Measurements from ENCODE around the gene SLC10A4. TPM values are rescaled to one million over a fixed set of nuclear protein-coding genes. Genes with fewer than 3 reads are reported as not detected.

Gene SLC10A4
- total and polyA plus RNA-seq, 8 donors: 0.42 TPM; not detected in 7

GRCh38 chr4:48484494-48485168, 1.5 kb downstream of the SLC10A4 start:
- Histone ChIP-seq H3K9me3 (no peaks in the 10 kb centered on the region), H3K4me1 (no peaks in the 10 kb centered on the region), H3K4me3 (no peak overlapping the region), H3K36me3 (no peaks in the 10 kb centered on the region), H3K27ac (no peak overlapping the region), H3K27me3 (peaks cover 0 to 34% (median 9%) of the 10 kb centered on the region in 4 donors)
- DNase-seq (no peak), FAIRE-seq (no peak), ATAC-seq (no peak)
- 45 to 50% methylated on average over 22 of the region's 22 CpGs for WGBS, 2 donors
- TF ChIP-seq, protein P1, sequence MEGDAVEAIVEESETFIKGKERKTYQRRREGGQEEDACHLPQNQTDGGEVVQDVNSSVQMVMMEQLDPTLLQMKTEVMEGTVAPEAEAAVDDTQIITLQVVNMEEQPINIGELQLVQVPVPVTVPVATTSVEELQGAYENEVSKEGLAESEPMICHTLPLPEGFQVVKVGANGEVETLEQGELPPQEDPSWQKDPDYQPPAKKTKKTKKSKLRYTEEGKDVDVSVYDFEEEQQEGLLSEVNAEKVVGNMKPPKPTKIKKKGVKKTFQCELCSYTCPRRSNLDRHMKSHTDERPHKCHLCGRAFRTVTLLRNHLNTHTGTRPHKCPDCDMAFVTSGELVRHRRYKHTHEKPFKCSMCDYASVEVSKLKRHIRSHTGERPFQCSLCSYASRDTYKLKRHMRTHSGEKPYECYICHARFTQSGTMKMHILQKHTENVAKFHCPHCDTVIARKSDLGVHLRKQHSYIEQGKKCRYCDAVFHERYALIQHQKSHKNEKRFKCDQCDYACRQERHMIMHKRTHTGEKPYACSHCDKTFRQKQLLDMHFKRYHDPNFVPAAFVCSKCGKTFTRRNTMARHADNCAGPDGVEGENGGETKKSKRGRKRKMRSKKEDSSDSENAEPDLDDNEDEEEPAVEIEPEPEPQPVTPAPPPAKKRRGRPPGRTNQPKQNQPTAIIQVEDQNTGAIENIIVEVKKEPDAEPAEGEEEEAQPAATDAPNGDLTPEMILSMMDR (IDR thresholded peaks at IDR 0.05): no peak
- intact Hi-C loops (cut with DNase I): no loop called here

DNA sequence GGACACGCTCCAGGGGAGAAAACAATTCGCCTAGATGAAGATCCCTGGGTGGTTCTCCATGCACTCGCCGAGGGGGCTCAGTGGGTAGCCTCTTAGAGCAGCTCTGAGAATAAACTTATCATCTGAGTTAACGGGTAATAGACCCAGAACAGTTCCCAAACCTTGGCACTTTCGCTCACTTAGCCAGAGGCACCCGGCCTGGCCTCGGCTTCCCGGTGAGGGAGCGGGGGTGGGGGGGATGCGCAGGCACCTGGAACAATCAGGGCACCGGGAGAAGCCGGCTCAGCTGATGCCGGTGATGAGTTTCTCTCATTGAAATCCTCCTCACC, 6.5 kb downstream of the SLC10A4 start:
- Histone ChIP-seq H3K4me3 (peak overlapping the region in 2 of 4 donors; percentile 23 to 40), H3K36me3 (no peaks in the 10 kb centered on the region), H3K27ac (no peak overlapping the region), H3K27me3 (peaks cover 0 to 28% (median 3%) of the 10 kb centered on the region in 4 donors), H3K9me3 (no peaks in the 10 kb centered on the region), H3K4me1 (no peaks in the 10 kb centered on the region)
- TF ChIP-seq, protein P1 (IDR thresholded peaks at IDR 0.05): no peak
- peak in 1 of 4 donors; percentile 21 for ATAC-seq
- peak in 1 of 6 donors; percentile 47 for DNase-seq
- 12 to 18% methylated on average over 14 of the region's 14 CpGs for WGBS, 2 donors
- intact Hi-C loops (cut with DNase I): no loop called here
- FAIRE-seq: no peak

GRCh38 chr4:48490012-48490679, 7.0 kb downstream of the SLC10A4 start, which contains the start of gene ZAR1:
ZAR1 (plus strand) TSS chr4:48490252; CDS start chr4:48490292, 40 bp downstream.
- H3K36me3 ChIP-seq: no peaks in the 10 kb centered on the region
- peak in 2 of 4 donors; percentile 23 to 55 for ATAC-seq
- H3K4me3 ChIP-seq: peak within 1 kb of the TSS in 2 of 4 donors; percentile 23 to 40
- FAIRE-seq: no peak
- intact Hi-C loops (cut with DNase I): no loop called here
- H3K4me1 ChIP-seq: no peaks in the 10 kb centered on the region
- TF ChIP-seq, protein P1 (IDR thresholded peaks at IDR 0.05): no peak
- peaks cover 0 to 28% (median 3%) of the 10 kb centered on the region in 4 donors for H3K27me3 ChIP-seq
- WGBS, 2 donors: 4 to 6% methylated on average over 48 to 80 of the region's 80 CpGs
- no peak within 1 kb of the TSS for H3K27ac ChIP-seq
- no peaks in the 10 kb centered on the region for H3K9me3 ChIP-seq
- peak in 2 of 6 donors; percentile 58 to 64 for DNase-seq

DNA sequence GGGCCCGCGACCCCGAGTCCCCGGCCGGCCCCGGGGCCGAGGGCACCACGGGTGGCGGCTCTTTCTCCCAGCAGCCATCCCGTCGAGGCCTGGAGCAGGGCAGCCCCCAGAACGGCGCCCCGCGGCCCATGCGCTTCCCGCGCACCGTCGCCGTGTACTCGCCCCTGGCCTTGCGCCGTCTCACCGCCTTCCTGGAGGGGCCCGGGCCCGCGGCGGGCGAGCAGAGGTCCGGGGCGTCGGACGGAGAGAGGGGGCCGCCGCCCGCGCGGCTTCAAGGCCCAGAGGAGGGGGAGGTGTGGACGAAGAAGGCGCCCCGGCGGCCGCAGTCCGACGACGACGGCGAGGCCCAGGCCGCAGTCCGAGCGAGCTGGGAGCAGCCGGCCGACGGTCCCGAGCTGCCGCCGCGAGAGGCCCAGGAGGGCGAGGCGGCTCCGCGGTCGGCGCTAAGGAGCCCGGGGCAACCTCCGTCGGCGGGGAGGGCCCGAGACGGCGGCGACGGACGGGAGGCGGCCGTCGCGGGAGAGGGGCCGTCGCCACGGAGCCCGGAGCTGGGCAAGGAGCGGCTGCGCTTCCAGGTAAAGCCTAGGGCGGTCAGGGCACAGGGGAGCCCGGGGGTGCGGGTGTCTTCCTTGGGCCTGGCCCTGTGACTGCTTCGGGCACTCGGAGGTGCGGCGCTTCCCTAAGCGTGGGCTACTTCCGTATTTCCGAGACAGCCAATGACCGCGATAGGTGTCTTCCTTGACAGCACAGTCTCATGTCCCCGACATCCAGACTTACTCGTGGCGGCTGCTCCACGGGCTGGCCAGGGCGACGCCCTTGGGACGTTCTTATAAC, 7.8 kb downstream of the SLC10A4 start:
- peaks cover 0 to 25% (median 3%) of the 10 kb centered on the region in 4 donors for H3K27me3 ChIP-seq

More for the DNA sequence above, 7.8 kb downstream of the SLC10A4 start:
- DNase-seq (peak in 2 of 6 donors; percentile 53 to 63), ATAC-seq (no peak), FAIRE-seq (no peak)
- no peak overlapping the region for H3K27ac ChIP-seq
- TF ChIP-seq, protein P1 (IDR thresholded peaks at IDR 0.05): no peak
- H3K4me1 ChIP-seq: no peaks in the 10 kb centered on the region
- no peaks in the 10 kb centered on the region for H3K9me3 ChIP-seq
- no peaks in the 10 kb centered on the region for H3K36me3 ChIP-seq
- H3K4me3 ChIP-seq: peak overlapping the region in 1 of 4 donors; percentile 40
- intact Hi-C loops (cut with DNase I): no loop called here
- WGBS, 2 donors: 14 to 15% methylated on average over 72 to 104 of the region's 104 CpGs
